HepG2 (cell line): Measurements from ENCODE around the gene RASL10A. TPM values are rescaled to one million over a fixed set of nuclear protein-coding genes. Genes with fewer than 3 reads are reported as not detected.

Source experiments
- ARHGAP35 ChIP-seq: sonication (generic); formaldehyde crosslinking; IDR thresholded peaks from 2 replicates; pipeline ENCODE4 v1.9.0; 2022; ENCODE audit warnings: mild to moderate bottlenecking, inconsistent platforms, moderate library complexity, missing genetic modification reagents, borderline replicate concordance
- ASH2L ChIP-seq: fragments of 300-600, 200-600 bp; sonication (generic); IDR thresholded peaks from 2 replicates; pipeline ENCODE4 v1.7.0; 2017; ENCODE audit warnings: low read depth, mild to moderate bottlenecking, moderate library complexity, mixed read lengths, low read length; ENCODE audit not compliant: insufficient read length
- ATF1 ChIP-seq: IDR thresholded peaks from 2 replicates; pipeline ENCODE4 v1.6.1; 2016; ENCODE audit warnings: mild to moderate bottlenecking, control low read depth
- CENPBD1 ChIP-seq: sonication (generic); formaldehyde crosslinking; IDR thresholded peaks from 2 replicates; pipeline ENCODE4 v1.8.0; 2022; ENCODE audit warnings: missing genetic modification reagents, low read depth, mild to moderate bottlenecking, borderline replicate concordance
- CREBL2 ChIP-seq: sonication (generic); formaldehyde crosslinking; IDR thresholded peaks from 2 replicates; pipeline ENCODE4 v1.8.1; 2023; ENCODE audit warnings: missing genetic modification reagents, mild to moderate bottlenecking, borderline replicate concordance
- GPN1 ChIP-seq: sonication (generic); formaldehyde crosslinking; IDR thresholded peaks from 2 replicates; pipeline ENCODE4 v1.5.1; 2020; ENCODE audit warnings: missing genetic modification reagents, borderline replicate concordance
- KLF12 ChIP-seq: sonication (generic); formaldehyde crosslinking; IDR thresholded peaks from 2 replicates; pipeline ENCODE4 v1.4.0; 2020; ENCODE audit warnings: missing genetic modification reagents, borderline replicate concordance
- MED1 ChIP-seq: sonication (generic); formaldehyde crosslinking; IDR thresholded peaks from 2 replicates; pipeline ENCODE4 v1.4.0; 2020; ENCODE audit warnings: missing genetic modification reagents
- MTA3 ChIP-seq: sonication (generic); formaldehyde crosslinking; IDR thresholded peaks from 2 replicates; pipeline ENCODE4 v1.4.0; 2020; ENCODE audit warnings: missing genetic modification reagents
- MTERF4 ChIP-seq: sonication (generic); formaldehyde crosslinking; IDR thresholded peaks from 2 replicates; pipeline ENCODE4 v1.8.0; 2023; ENCODE audit warnings: mild to moderate bottlenecking, missing genetic modification reagents
- NFYC ChIP-seq: IDR thresholded peaks from 2 replicates; pipeline ENCODE4 v1.6.1; 2016; ENCODE audit warnings: missing genetic modification reagents, missing compliant biosample characterization
- PITX1 ChIP-seq: sonication (generic); formaldehyde crosslinking; IDR thresholded peaks from 2 replicates; pipeline ENCODE4 v1.5.1; 2020; ENCODE audit warnings: mild to moderate bottlenecking, missing genetic modification reagents
- POGK ChIP-seq: sonication (generic); formaldehyde crosslinking; conservative IDR thresholded peaks from 2 replicates; pipeline ENCODE4 v1.8.0; 2022; ENCODE audit warnings: mild to moderate bottlenecking, moderate library complexity, missing genetic modification reagents
- RARA ChIP-seq: IDR thresholded peaks from 2 replicates; pipeline ENCODE4 v1.6.1; 2016; ENCODE audit warnings: missing genetic modification reagents, missing compliant biosample characterization
- REPIN1 ChIP-seq: sonication (generic); formaldehyde crosslinking; IDR thresholded peaks from 2 replicates; pipeline ENCODE4 v1.8.0; 2022; ENCODE audit warnings: missing genetic modification reagents, low read depth, mild to moderate bottlenecking, borderline replicate concordance
- TFDP2 ChIP-seq: sonication (generic); formaldehyde crosslinking; IDR thresholded peaks from 2 replicates; pipeline ENCODE4 v1.4.0; 2020; ENCODE audit warnings: missing genetic modification reagents
- TSC22D2 ChIP-seq: sonication (generic); formaldehyde crosslinking; IDR thresholded peaks from 2 replicates; pipeline ENCODE4 v1.5.1; 2020; ENCODE audit warnings: missing genetic modification reagents, mild to moderate bottlenecking, borderline replicate concordance
- U2AF1 ChIP-seq: fragments of 200-400 bp; formaldehyde crosslinking; optimal IDR thresholded peaks from 2 replicates; pipeline ENCODE3; 2017; ENCODE audit warnings: mild to moderate bottlenecking, low read depth, low read length
- ZFP1 ChIP-seq: IDR thresholded peaks from 2 replicates; pipeline ENCODE4 v1.6.1; 2016
- ZFP62 ChIP-seq: sonication (generic); formaldehyde crosslinking; IDR thresholded peaks from 2 replicates; pipeline ENCODE4 v1.4.0; 2020; ENCODE audit warnings: missing genetic modification reagents
- ZMYM3 ChIP-seq: sonication (generic); formaldehyde crosslinking; IDR thresholded peaks from 2 replicates; pipeline ENCODE4 v1.5.1; 2020; ENCODE audit warnings: mild to moderate bottlenecking, missing genetic modification reagents
- ZNF124 ChIP-seq: sonication (generic); formaldehyde crosslinking; IDR thresholded peaks from 2 replicates; pipeline ENCODE4 v1.4.0; 2020; ENCODE audit warnings: missing genetic modification reagents
- ZNF564 ChIP-seq: sonication (generic); formaldehyde crosslinking; IDR thresholded peaks from 2 replicates; pipeline ENCODE4 v1.8.1; 2023; ENCODE audit warnings: mild to moderate bottlenecking, missing genetic modification reagents
- ZNF570 ChIP-seq: sonication (generic); formaldehyde crosslinking; IDR thresholded peaks from 2 replicates; pipeline ENCODE4 v1.4.0; 2020; ENCODE audit warnings: mild to moderate bottlenecking, missing genetic modification reagents, borderline replicate concordance
- ZNF784 ChIP-seq: sonication (generic); formaldehyde crosslinking; IDR thresholded peaks from 2 replicates; pipeline ENCODE4 v1.5.1; 2020; ENCODE audit warnings: missing genetic modification reagents, mild to moderate bottlenecking, borderline replicate concordance
- polyA plus RNA-seq, 8 experiments: library from polyadenylated mRNA; depleted of rRNA in 3 of 8; stranded (reverse) in 7 of 8; unstranded in 1 of 8; fragments of >200 nt; fragmentation: Illumina TruSeq in 4 of 8; extraction: Trizol in 4 of 8; gene quantifications; 2 replicates each; pipeline versions ENCODE4 v1.2.1 to v1.2.3, GENCODE V29; 2011 to 2016; ENCODE audit warnings: low read depth in 4 of 8, missing spikeins in 1 of 8, mixed read lengths in 1 of 8; ENCODE audit not compliant: insufficient read depth in 1 of 8
- total RNA-seq, 5 experiments: library from RNA; depleted of rRNA; stranded (reverse); fragments of >200 nt; fragmentation: Illumina TruSeq; extraction: Trizol; gene quantifications; 2 replicates each; pipeline ENCODE4 v1.2.3, GENCODE V29; 2016; ENCODE audit warnings: low read depth in 1 of 5

Gene RASL10A
- total and polyA plus RNA-seq, 2 of the 13 experiments (the other 11 are each of a cell fraction or from before 2014, with no cell fraction given) = 0.05 to 0.22 TPM

GRCh38 chr22:29306175-29306834 is 9.2 kb downstream of the RASL10A start, which contains the start of gene GAS2L1 (continued):
- TF ChIP-seq POGK (no peak; the same call in 1 of the 2 replicates), RARA (CRISPR knock-in tag) (no peak), ZNF784 (CRISPR knock-in tag) (no peak), CENPBD1 (CRISPR knock-in tag) (no peak), ZFP1 (no peak), U2AF1 (no peak), MED1 (CRISPR knock-in tag) (0 out of 2 replicates have a peak, but pooled peaks have one; percentile 27), ZNF570 (no peak), NFYC (CRISPR knock-in tag) (no peak), ASH2L (peak; percentile 42), TSC22D2 (CRISPR knock-in tag) (peak; percentile 40; the same call in 1 of the 2 replicates), ZMYM3 (CRISPR knock-in tag) (0 out of 2 replicates have a peak, but pooled peaks have one; percentile 44), ARHGAP35 (CRISPR knock-in tag) (no peak), ZNF124 (CRISPR knock-in tag) (no peak), MTERF4 (CRISPR knock-in tag) (no peak), TFDP2 (CRISPR knock-in tag) (peak; percentile 87), MTA3 (CRISPR knock-in tag) (no peak), PITX1 (CRISPR knock-in tag) (0 out of 2 replicates have a peak, but pooled peaks have one; percentile 39), GPN1 (no peak), ATF1 (CRISPR knock-in tag) (no peak), ZNF564 (CRISPR knock-in tag) (no peak; the same call in 1 of the 2 replicates), ZFP62 (CRISPR knock-in tag) (no peak), KLF12 (peak; percentile 60; the same call in 1 of the 2 replicates), CREBL2 (CRISPR knock-in tag) (no peak), REPIN1 (CRISPR knock-in tag) (peak; percentile 63; the same call in 1 of the 2 replicates)
